ENCODE data around the gene ORM2. TPM values are rescaled to one million over a fixed set of nuclear protein-coding genes. Genes with fewer than 3 reads are reported as not detected.

ORM2 gene
- total and polyA plus RNA-seq, 9 donors, result 0.33 to 0.40 (median 0.36) TPM; not detected in 6

GRCh38 chr9:114286146-114286679 is 43.5 kb upstream of the ORM2 start:
- WGBS (ENCODE audit: insufficient coverage), result 60% methylated on average over 1 of the region's 10 CpGs
- peak; percentile 7 for DNase-seq
- no peak overlapping the region for H3K27ac ChIP-seq (ENCODE audit: low read length)
- H3K36me3 ChIP-seq (ENCODE audit: control insufficient read depth, insufficient read depth, low read length), result peaks cover 40% of the 10 kb centered on the region
- peaks cover 3% of the 10 kb centered on the region for H3K27me3 ChIP-seq (ENCODE audit: control insufficient read depth, insufficient read depth, low read length)
- H3K4me1 ChIP-seq (ENCODE audit: control insufficient read depth, insufficient read depth, low read length), result peaks cover 59% of the 10 kb centered on the region
- H3K4me3 ChIP-seq (ENCODE audit: low read length), result no peak overlapping the region
- H3K9me3 ChIP-seq (replicated peaks; ENCODE audit: control insufficient read depth, low read depth, low read length), result no peaks in the 10 kb centered on the region

GRCh38 chr9:114287001-114287762 is 42.5 kb upstream of the ORM2 start:
- Histone ChIP-seq H3K36me3 (ENCODE audit: control insufficient read depth, insufficient read depth, low read length) (peaks cover 45% of the 10 kb centered on the region), H3K27ac (ENCODE audit: low read length) (peak overlapping the region; percentile 7), H3K27me3 (ENCODE audit: control insufficient read depth, insufficient read depth, low read length) (peaks cover 3% of the 10 kb centered on the region), H3K4me1 (ENCODE audit: control insufficient read depth, insufficient read depth, low read length) (peaks cover 50% of the 10 kb centered on the region), H3K9me3 (replicated peaks; ENCODE audit: control insufficient read depth, low read depth, low read length) (no peaks in the 10 kb centered on the region), H3K4me3 (ENCODE audit: low read length) (no peak overlapping the region)
- WGBS (ENCODE audit: insufficient coverage), result 76% methylated on average over 14 of the region's 16 CpGs
- peak; percentile 48 for DNase-seq

GRCh38 chr9:114287763-114288192 is 41.9 kb upstream of the ORM2 start:
- Histone ChIP-seq H3K4me3 (ENCODE audit: low read length) (no peak overlapping the region), H3K27me3 (ENCODE audit: control insufficient read depth, insufficient read depth, low read length) (peaks cover 3% of the 10 kb centered on the region), H3K4me1 (ENCODE audit: control insufficient read depth, insufficient read depth, low read length) (peaks cover 44% of the 10 kb centered on the region), H3K9me3 (replicated peaks; ENCODE audit: control insufficient read depth, low read depth, low read length) (no peaks in the 10 kb centered on the region), H3K27ac (ENCODE audit: low read length) (peak overlapping the region; percentile 7), H3K36me3 (ENCODE audit: control insufficient read depth, insufficient read depth, low read length) (peaks cover 43% of the 10 kb centered on the region)
- DNase-seq, result no peak
- WGBS (ENCODE audit: insufficient coverage), result 61% methylated on average over 15 of the region's 15 CpGs

GRCh38 chr9:114288193-114289091 is 41.2 kb upstream of the ORM2 start:
- H3K27ac ChIP-seq (ENCODE audit: low read length), result no peak overlapping the region
- H3K4me3 ChIP-seq (ENCODE audit: low read length), result no peak overlapping the region
- no peaks in the 10 kb centered on the region for H3K9me3 ChIP-seq (replicated peaks; ENCODE audit: control insufficient read depth, low read depth, low read length)
- peak; percentile 46 for DNase-seq
- H3K27me3 ChIP-seq (ENCODE audit: control insufficient read depth, insufficient read depth, low read length), result peaks cover 3% of the 10 kb centered on the region
- H3K36me3 ChIP-seq (ENCODE audit: control insufficient read depth, insufficient read depth, low read length), result peaks cover 43% of the 10 kb centered on the region
- peaks cover 37% of the 10 kb centered on the region for H3K4me1 ChIP-seq (ENCODE audit: control insufficient read depth, insufficient read depth, low read length)
- 67% methylated on average over 11 of the region's 23 CpGs for WGBS (ENCODE audit: insufficient coverage)

- Histone ChIP-seq H3K36me3 (ENCODE audit: control insufficient read depth, insufficient read depth, low read length) (peaks cover 42% of the 10 kb centered on the region), H3K27ac (ENCODE audit: low read length) (no peak overlapping the region), H3K27me3 (ENCODE audit: control insufficient read depth, insufficient read depth, low read length) (peaks cover 3% of the 10 kb centered on the region), H3K4me3 (ENCODE audit: low read length) (no peak overlapping the region), H3K9me3 (replicated peaks; ENCODE audit: control insufficient read depth, low read depth, low read length) (no peaks in the 10 kb centered on the region), H3K4me1 (ENCODE audit: control insufficient read depth, insufficient read depth, low read length) (peaks cover 36% of the 10 kb centered on the region)
- WGBS (ENCODE audit: insufficient coverage), result no CpG with 5 or more reads among the region's 13 CpGs
- peak; percentile 3 for DNase-seq
These were observed 40.6 kb upstream of the ORM2 start for GRCh38 chr9:114289106-114289505.

- DNase-seq, result peak; percentile 23
- H3K27ac ChIP-seq (ENCODE audit: low read length), result no peak overlapping the region
These were observed 39.8 kb upstream of the ORM2 start for GRCh38 chr9:114289571-114290481.

GRCh38 chr9:114290561-114290986 is 39.1 kb upstream of the ORM2 start:
- H3K4me1 ChIP-seq (ENCODE audit: control insufficient read depth, insufficient read depth, low read length), result peaks cover 24% of the 10 kb centered on the region
- H3K27ac ChIP-seq (ENCODE audit: low read length), result no peak overlapping the region
- H3K27me3 ChIP-seq (ENCODE audit: control insufficient read depth, insufficient read depth, low read length), result peaks cover 3% of the 10 kb centered on the region
- WGBS (ENCODE audit: insufficient coverage), result 36% methylated on average over 3 of the region's 7 CpGs
- no peak for DNase-seq
- H3K4me3 ChIP-seq (ENCODE audit: low read length), result no peak overlapping the region
- peaks cover 5% of the 10 kb centered on the region for H3K9me3 ChIP-seq (replicated peaks; ENCODE audit: control insufficient read depth, low read depth, low read length)
- peaks cover 31% of the 10 kb centered on the region for H3K36me3 ChIP-seq (ENCODE audit: control insufficient read depth, insufficient read depth, low read length)

More at GRCh38 chr9:114289571-114290481, 39.8 kb upstream of the ORM2 start:
- Histone ChIP-seq H3K27me3 (ENCODE audit: control insufficient read depth, insufficient read depth, low read length) (peaks cover 3% of the 10 kb centered on the region), H3K36me3 (ENCODE audit: control insufficient read depth, insufficient read depth, low read length) (peaks cover 36% of the 10 kb centered on the region), H3K4me3 (ENCODE audit: low read length) (no peak overlapping the region), H3K4me1 (ENCODE audit: control insufficient read depth, insufficient read depth, low read length) (peaks cover 31% of the 10 kb centered on the region), H3K9me3 (replicated peaks; ENCODE audit: control insufficient read depth, low read depth, low read length) (peaks cover 4% of the 10 kb centered on the region)
- 61% methylated on average over 4 of the region's 13 CpGs for WGBS (ENCODE audit: insufficient coverage)

- Histone ChIP-seq H3K27me3 (ENCODE audit: control insufficient read depth, insufficient read depth, low read length) (peaks cover 3% of the 10 kb centered on the region), H3K36me3 (ENCODE audit: control insufficient read depth, insufficient read depth, low read length) (peaks cover 33% of the 10 kb centered on the region), H3K9me3 (replicated peaks; ENCODE audit: control insufficient read depth, low read depth, low read length) (peaks cover 5% of the 10 kb centered on the region), H3K27ac (ENCODE audit: low read length) (no peak overlapping the region), H3K4me1 (ENCODE audit: control insufficient read depth, insufficient read depth, low read length) (peaks cover 22% of the 10 kb centered on the region), H3K4me3 (ENCODE audit: low read length) (no peak overlapping the region)
- 18% methylated on average over 11 of the region's 12 CpGs for WGBS (ENCODE audit: insufficient coverage)
- DNase-seq, result peak; percentile 80
These were observed 38.6 kb upstream of the ORM2 start for GRCh38 chr9:114291064-114291474.

GRCh38 chr9:114291886-114292590 is 37.6 kb upstream of the ORM2 start:
- no peak for DNase-seq
- Histone ChIP-seq H3K27me3 (ENCODE audit: control insufficient read depth, insufficient read depth, low read length) (peaks cover 3% of the 10 kb centered on the region), H3K4me1 (ENCODE audit: control insufficient read depth, insufficient read depth, low read length) (peaks cover 19% of the 10 kb centered on the region), H3K27ac (ENCODE audit: low read length) (no peak overlapping the region), H3K36me3 (ENCODE audit: control insufficient read depth, insufficient read depth, low read length) (peaks cover 33% of the 10 kb centered on the region), H3K4me3 (ENCODE audit: low read length) (no peak overlapping the region), H3K9me3 (replicated peaks; ENCODE audit: control insufficient read depth, low read depth, low read length) (peaks cover 9% of the 10 kb centered on the region)
- 90% methylated on average over 3 of the region's 11 CpGs for WGBS (ENCODE audit: insufficient coverage)

Data from muscle of leg (tissue), 11 donors.